WTC11 (cell line): ENCODE data around the gene SLX4. TPM values are rescaled to one million over a fixed set of nuclear protein-coding genes. Genes with fewer than 3 reads are reported as not detected.

Experiments
- ATAC-seq: fragments of 200-7000 bp; cut with Tn5 transposase; 2 replicates; pipeline ENCODE4 v1.10.0; 2021; ENCODE audit warnings: mild to moderate bottlenecking, moderate library complexity
- CTCF ChIA-PET: fragments of 300-600 bp; sonication (Branson Sonifier 250); formaldehyde crosslinking; loops from one replicate; lab custom pipeline; 2021; ENCODE audit warnings: antibody characterized with exemption; lab: Charles Lee
- POLR2A ChIA-PET: fragments of 350-600 bp; sonication (Branson Sonifier 250); formaldehyde crosslinking; loops from one replicate; lab custom pipeline; 2021; ENCODE audit warnings: antibody characterized with exemption; lab: Charles Lee
- DNase-seq: peaks from one replicate; pipeline ENCODE4 v3.0.0; 2021; ENCODE audit warnings: low spot score
- H3K27ac Mint-ChIP-seq: 2 replicates; pipeline ENCODE4 v1.8.0; 2021; ENCODE audit warnings: mixed read lengths
- H3K27me3 Mint-ChIP-seq: 2 replicates; pipeline ENCODE4 v1.8.0; 2021; ENCODE audit warnings: low read depth, mild to moderate bottlenecking, moderate library complexity, mixed read lengths
- H3K36me3 Mint-ChIP-seq: 2 replicates; pipeline ENCODE4 v1.8.0; 2021; ENCODE audit warnings: mixed read lengths
- H3K4me1 Mint-ChIP-seq: 2 replicates; pipeline ENCODE4 v1.8.0; 2022; ENCODE audit warnings: mixed read lengths
- H3K4me3 Mint-ChIP-seq: 2 replicates; pipeline ENCODE4 v1.8.0; 2021; ENCODE audit warnings: mild to moderate bottlenecking, moderate library complexity, mixed read lengths
- H3K9me3 Mint-ChIP-seq: 2 replicates; pipeline ENCODE4 v1.8.0; 2021; ENCODE audit warnings: mixed read lengths
- CREB1 ChIP-seq: sonication (generic); formaldehyde crosslinking; IDR thresholded peaks from 2 replicates; pipeline ENCODE4 v1.8.0; 2023; ENCODE audit warnings: mild to moderate bottlenecking, missing genetic modification reagents
- ELF4 ChIP-seq: sonication (generic); formaldehyde crosslinking; IDR thresholded peaks from 2 replicates; pipeline ENCODE4 v1.8.1; 2022; ENCODE audit warnings: low read depth, mild to moderate bottlenecking, moderate library complexity, missing genetic modification reagents
- GABPB1 ChIP-seq: sonication (generic); formaldehyde crosslinking; IDR thresholded peaks from 2 replicates; pipeline ENCODE4 v1.8.1; 2023; ENCODE audit warnings: mild to moderate bottlenecking, missing genetic modification reagents
- GRHL2 ChIP-seq: fragments of 250-450 bp; sonication (Bioruptor Pico); IDR thresholded peaks from 2 replicates; pipeline ENCODE4 v1.8.0; 2022; ENCODE audit warnings: mild to moderate bottlenecking, moderate library complexity; ENCODE audit not compliant: insufficient replicate concordance, severe bottlenecking
- IRF2 ChIP-seq: sonication (generic); formaldehyde crosslinking; IDR thresholded peaks from 2 replicates; pipeline ENCODE4 v1.8.0; 2022; ENCODE audit warnings: low read depth, missing genetic modification reagents, borderline replicate concordance
- NR2C2 ChIP-seq: sonication (generic); formaldehyde crosslinking; IDR thresholded peaks from 2 replicates; pipeline ENCODE4 v1.8.0; 2022; ENCODE audit warnings: mild to moderate bottlenecking, missing genetic modification reagents
- SMAD3 ChIP-seq: sonication (generic); formaldehyde crosslinking; IDR thresholded peaks from 2 replicates; pipeline ENCODE4 v1.8.0; 2022; ENCODE audit warnings: missing genetic modification reagents, mild to moderate bottlenecking, borderline replicate concordance
- TCF7 ChIP-seq: sonication (generic); formaldehyde crosslinking; IDR thresholded peaks from 2 replicates; pipeline ENCODE4 v1.8.0; 2022; ENCODE audit warnings: mild to moderate bottlenecking, low read depth, missing genetic modification reagents, moderate library complexity
- ZNF138 ChIP-seq: sonication (generic); formaldehyde crosslinking; conservative IDR thresholded peaks from 2 replicates; pipeline ENCODE4 v1.8.1; 2022; ENCODE audit warnings: mild to moderate bottlenecking, moderate library complexity, missing genetic modification reagents
- ZNF219 ChIP-seq: sonication (generic); formaldehyde crosslinking; IDR thresholded peaks from 2 replicates; pipeline ENCODE4 v1.8.0; 2023; ENCODE audit warnings: missing genetic modification reagents, mild to moderate bottlenecking, borderline replicate concordance
- ZNF671 ChIP-seq: fragments of 250-450 bp; sonication (Bioruptor Pico); IDR thresholded peaks from 2 replicates; pipeline ENCODE4 v1.8.0; 2021; ENCODE audit warnings: mild to moderate bottlenecking
- total RNA-seq: library from RNA; stranded (reverse); gene quantifications from 3 replicates; pipeline ENCODE4 v1.2.3, GENCODE V29; 2021
- TF ChIP-seq, protein P1 (sequence below): fragments of 250-450 bp; sonication (Bioruptor Pico); IDR thresholded peaks from 2 replicates; pipeline ENCODE4 v1.9.0; 2021; ENCODE audit warnings: moderate library complexity, mild to moderate bottlenecking, inconsistent platforms, borderline replicate concordance
- TF ChIP-seq, protein P2 (sequence below): sonication (generic); formaldehyde crosslinking; IDR thresholded peaks from 2 replicates; pipeline ENCODE4 v1.8.1; 2023; ENCODE audit warnings: mild to moderate bottlenecking, missing genetic modification reagents
- TF ChIP-seq, protein P3 (sequence below): sonication (generic); formaldehyde crosslinking; IDR thresholded peaks from 2 replicates; pipeline ENCODE4 v1.8.0; 2023; ENCODE audit warnings: mild to moderate bottlenecking, missing genetic modification reagents
- TF ChIP-seq, protein P4 (sequence below): fragments of 250-450 bp; sonication (Bioruptor Pico); IDR thresholded peaks from 2 replicates; pipeline ENCODE4 v1.8.0; 2021; ENCODE audit warnings: mild to moderate bottlenecking
- TF ChIP-seq, protein P5 (sequence below): sonication (generic); formaldehyde crosslinking; IDR thresholded peaks from 2 replicates; pipeline ENCODE4 v1.8.1; 2023; ENCODE audit warnings: mild to moderate bottlenecking, missing genetic modification reagents
- TF ChIP-seq, protein P6 (sequence below): sonication (generic); formaldehyde crosslinking; IDR thresholded peaks from 2 replicates; pipeline ENCODE4 v1.8.1; 2022; ENCODE audit warnings: mild to moderate bottlenecking, missing genetic modification reagents, moderate library complexity, borderline replicate concordance
- TF ChIP-seq, protein P7 (sequence below): sonication (generic); formaldehyde crosslinking; IDR thresholded peaks from 2 replicates; pipeline ENCODE4 v1.8.1; 2023; ENCODE audit warnings: mild to moderate bottlenecking, missing genetic modification reagents, moderate library complexity
- TF ChIP-seq, protein P8 (sequence below): sonication (generic); formaldehyde crosslinking; IDR thresholded peaks from 2 replicates; pipeline ENCODE4 v1.8.1; 2022; ENCODE audit warnings: mild to moderate bottlenecking, moderate library complexity, missing genetic modification reagents
- TF ChIP-seq, protein P9 (sequence below): fragments of 250-450 bp; sonication (Bioruptor Pico); IDR thresholded peaks from 2 replicates; pipeline ENCODE4 v1.9.0; 2021; ENCODE audit warnings: mild to moderate bottlenecking

The SLX4 gene
- total RNA-seq, 1 experiment from 2014 or later = 16.7 TPM

DNA sequence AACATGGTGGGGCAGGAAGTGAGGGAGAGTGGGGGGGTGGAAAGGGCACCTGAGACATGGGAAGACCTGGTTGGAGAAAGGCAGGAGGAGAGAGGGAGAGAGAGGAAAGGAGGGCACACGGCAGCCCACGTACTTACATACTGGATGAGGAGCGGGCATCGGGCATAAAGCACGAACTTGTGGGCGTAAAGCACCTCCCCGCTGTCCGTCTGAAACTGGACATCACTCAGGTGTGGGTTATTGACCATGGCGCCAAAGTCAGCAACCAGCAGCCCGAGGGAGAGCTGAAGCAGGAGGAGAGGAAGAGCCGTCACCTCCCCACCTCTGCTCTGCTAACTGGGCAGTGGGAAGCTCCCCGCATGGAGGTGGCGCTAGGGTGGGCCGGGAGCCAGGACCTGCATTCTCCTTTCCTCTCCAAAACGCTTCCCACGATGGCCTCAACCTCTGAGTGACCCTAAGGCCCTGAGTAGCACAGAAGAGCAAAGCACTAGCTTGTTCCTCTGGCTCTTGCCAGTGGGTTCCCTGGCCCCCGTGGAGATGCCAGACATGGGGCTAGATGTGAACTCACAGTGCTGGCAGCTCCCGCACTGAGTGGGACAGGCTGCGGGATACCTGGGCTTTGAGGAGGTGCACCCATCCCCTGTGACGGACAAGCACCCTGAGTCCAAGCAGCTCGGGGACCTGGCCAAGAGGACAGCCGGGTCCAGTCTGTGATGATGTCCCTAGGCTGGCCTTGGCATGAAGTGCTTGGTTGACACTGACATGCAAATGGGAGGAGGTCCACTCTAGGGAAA is 16.9 kb downstream of the SLX4 start:
- no peak for TF ChIP-seq NR2C2 (CRISPR knock-in tag)
- TF ChIP-seq, protein P1, sequence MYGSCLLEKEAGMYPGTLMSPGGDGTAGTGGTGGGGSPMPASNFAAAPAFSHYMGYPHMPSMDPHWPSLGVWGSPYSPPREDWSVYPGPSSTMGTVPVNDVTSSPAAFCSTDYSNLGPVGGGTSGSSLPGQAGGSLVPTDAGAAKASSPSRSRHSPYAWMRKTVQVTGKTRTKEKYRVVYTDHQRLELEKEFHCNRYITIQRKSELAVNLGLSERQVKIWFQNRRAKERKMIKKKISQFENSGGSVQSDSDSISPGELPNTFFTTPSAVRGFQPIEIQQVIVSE (CRISPR knock-in tag) = no peak
- TF ChIP-seq IRF2 (CRISPR knock-in tag) = no peak
- TF ChIP-seq TCF7 (CRISPR knock-in tag) = no peak
- TF ChIP-seq GRHL2 = no peak
- TF ChIP-seq, protein P2, sequence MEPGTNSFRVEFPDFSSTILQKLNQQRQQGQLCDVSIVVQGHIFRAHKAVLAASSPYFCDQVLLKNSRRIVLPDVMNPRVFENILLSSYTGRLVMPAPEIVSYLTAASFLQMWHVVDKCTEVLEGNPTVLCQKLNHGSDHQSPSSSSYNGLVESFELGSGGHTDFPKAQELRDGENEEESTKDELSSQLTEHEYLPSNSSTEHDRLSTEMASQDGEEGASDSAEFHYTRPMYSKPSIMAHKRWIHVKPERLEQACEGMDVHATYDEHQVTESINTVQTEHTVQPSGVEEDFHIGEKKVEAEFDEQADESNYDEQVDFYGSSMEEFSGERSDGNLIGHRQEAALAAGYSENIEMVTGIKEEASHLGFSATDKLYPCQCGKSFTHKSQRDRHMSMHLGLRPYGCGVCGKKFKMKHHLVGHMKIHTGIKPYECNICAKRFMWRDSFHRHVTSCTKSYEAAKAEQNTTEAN (CRISPR knock-in tag) = no peak
- H3K9me3 Mint-ChIP-seq = peaks cover 7% of the 10 kb centered on the region
- DNase-seq (no peak), ATAC-seq (no peak)
- ChIA-PET POLR2A (no interaction called here), CTCF (interaction anchor here (0.6 kb wide), 1 partner anchor 338 kb away, joined by 3 read pairs; no protein-coding TSS in a partner anchor)
- peaks cover 44% of the 10 kb centered on the region for H3K36me3 Mint-ChIP-seq
- no peaks in the 10 kb centered on the region for H3K4me1 Mint-ChIP-seq
- H3K27ac Mint-ChIP-seq = peak overlapping the region; percentile 36; the same call in 1 of the 2 replicates
- no peak overlapping the region for H3K4me3 Mint-ChIP-seq
- H3K27me3 Mint-ChIP-seq = no peaks in the 10 kb centered on the region

DNA sequence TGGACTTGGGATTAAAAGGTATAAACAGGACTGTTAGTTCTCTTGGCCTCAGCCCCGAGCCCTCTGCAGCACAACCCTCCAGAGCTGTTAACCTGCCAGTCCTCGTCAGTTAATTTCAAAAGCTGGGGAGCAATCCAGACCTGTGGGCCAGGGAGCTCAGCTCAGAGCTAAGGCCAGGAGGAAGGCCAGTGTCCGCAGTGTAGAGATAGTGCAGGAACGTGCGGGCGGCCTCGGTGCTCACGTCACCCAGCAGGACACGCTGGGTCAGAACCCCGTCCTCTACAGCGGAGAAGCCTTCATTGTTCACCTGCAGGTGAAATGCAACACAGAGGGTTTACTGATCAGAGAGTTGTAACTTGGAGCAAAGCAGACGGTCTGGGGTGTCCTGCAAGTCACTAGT is 18.8 kb downstream of the SLX4 start:
- Mint-ChIP-seq H3K36me3 (peaks cover 31% of the 10 kb centered on the region), H3K4me1 (no peaks in the 10 kb centered on the region), H3K27ac (0 out of 2 replicates have a peak overlapping the region, but pooled peaks have one; percentile 57), H3K4me3 (no peak overlapping the region), H3K27me3 (no peaks in the 10 kb centered on the region; the same call in 1 of the 2 replicates), H3K9me3 (no peaks in the 10 kb centered on the region)
- no peak for ATAC-seq
- ChIA-PET POLR2A (no interaction called here), CTCF (no interaction called here)
- DNase-seq = no peak
- TF ChIP-seq, protein P3, sequence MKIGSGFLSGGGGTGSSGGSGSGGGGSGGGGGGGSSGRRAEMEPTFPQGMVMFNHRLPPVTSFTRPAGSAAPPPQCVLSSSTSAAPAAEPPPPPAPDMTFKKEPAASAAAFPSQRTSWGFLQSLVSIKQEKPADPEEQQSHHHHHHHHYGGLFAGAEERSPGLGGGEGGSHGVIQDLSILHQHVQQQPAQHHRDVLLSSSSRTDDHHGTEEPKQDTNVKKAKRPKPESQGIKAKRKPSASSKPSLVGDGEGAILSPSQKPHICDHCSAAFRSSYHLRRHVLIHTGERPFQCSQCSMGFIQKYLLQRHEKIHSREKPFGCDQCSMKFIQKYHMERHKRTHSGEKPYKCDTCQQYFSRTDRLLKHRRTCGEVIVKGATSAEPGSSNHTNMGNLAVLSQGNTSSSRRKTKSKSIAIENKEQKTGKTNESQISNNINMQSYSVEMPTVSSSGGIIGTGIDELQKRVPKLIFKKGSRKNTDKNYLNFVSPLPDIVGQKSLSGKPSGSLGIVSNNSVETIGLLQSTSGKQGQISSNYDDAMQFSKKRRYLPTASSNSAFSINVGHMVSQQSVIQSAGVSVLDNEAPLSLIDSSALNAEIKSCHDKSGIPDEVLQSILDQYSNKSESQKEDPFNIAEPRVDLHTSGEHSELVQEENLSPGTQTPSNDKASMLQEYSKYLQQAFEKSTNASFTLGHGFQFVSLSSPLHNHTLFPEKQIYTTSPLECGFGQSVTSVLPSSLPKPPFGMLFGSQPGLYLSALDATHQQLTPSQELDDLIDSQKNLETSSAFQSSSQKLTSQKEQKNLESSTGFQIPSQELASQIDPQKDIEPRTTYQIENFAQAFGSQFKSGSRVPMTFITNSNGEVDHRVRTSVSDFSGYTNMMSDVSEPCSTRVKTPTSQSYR (CRISPR knock-in tag) = no peak
- TF ChIP-seq ELF4 (CRISPR knock-in tag) (no peak), SMAD3 (CRISPR knock-in tag) (no peak), IRF2 (CRISPR knock-in tag) (no peak), ZNF219 (no peak), CREB1 (CRISPR knock-in tag) (no peak), ZNF671 (CRISPR knock-in tag) (no peak), GABPB1 (CRISPR knock-in tag) (no peak), ZNF138 (CRISPR knock-in tag) (no peak)
- TF ChIP-seq, protein P4, sequence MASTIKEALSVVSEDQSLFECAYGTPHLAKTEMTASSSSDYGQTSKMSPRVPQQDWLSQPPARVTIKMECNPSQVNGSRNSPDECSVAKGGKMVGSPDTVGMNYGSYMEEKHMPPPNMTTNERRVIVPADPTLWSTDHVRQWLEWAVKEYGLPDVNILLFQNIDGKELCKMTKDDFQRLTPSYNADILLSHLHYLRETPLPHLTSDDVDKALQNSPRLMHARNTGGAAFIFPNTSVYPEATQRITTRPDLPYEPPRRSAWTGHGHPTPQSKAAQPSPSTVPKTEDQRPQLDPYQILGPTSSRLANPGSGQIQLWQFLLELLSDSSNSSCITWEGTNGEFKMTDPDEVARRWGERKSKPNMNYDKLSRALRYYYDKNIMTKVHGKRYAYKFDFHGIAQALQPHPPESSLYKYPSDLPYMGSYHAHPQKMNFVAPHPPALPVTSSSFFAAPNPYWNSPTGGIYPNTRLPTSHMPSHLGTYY (CRISPR knock-in tag) = no peak
- TF ChIP-seq, protein P5, sequence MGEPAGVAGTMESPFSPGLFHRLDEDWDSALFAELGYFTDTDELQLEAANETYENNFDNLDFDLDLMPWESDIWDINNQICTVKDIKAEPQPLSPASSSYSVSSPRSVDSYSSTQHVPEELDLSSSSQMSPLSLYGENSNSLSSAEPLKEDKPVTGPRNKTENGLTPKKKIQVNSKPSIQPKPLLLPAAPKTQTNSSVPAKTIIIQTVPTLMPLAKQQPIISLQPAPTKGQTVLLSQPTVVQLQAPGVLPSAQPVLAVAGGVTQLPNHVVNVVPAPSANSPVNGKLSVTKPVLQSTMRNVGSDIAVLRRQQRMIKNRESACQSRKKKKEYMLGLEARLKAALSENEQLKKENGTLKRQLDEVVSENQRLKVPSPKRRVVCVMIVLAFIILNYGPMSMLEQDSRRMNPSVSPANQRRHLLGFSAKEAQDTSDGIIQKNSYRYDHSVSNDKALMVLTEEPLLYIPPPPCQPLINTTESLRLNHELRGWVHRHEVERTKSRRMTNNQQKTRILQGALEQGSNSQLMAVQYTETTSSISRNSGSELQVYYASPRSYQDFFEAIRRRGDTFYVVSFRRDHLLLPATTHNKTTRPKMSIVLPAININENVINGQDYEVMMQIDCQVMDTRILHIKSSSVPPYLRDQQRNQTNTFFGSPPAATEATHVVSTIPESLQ (CRISPR knock-in tag) = no peak
- TF ChIP-seq, protein P6, sequence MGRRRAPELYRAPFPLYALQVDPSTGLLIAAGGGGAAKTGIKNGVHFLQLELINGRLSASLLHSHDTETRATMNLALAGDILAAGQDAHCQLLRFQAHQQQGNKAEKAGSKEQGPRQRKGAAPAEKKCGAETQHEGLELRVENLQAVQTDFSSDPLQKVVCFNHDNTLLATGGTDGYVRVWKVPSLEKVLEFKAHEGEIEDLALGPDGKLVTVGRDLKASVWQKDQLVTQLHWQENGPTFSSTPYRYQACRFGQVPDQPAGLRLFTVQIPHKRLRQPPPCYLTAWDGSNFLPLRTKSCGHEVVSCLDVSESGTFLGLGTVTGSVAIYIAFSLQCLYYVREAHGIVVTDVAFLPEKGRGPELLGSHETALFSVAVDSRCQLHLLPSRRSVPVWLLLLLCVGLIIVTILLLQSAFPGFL (CRISPR knock-in tag) = no peak
- TF ChIP-seq, protein P7, sequence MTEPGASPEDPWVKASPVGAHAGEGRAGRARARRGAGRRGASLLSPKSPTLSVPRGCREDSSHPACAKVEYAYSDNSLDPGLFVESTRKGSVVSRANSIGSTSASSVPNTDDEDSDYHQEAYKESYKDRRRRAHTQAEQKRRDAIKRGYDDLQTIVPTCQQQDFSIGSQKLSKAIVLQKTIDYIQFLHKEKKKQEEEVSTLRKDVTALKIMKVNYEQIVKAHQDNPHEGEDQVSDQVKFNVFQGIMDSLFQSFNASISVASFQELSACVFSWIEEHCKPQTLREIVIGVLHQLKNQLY (CRISPR knock-in tag) = no peak
- TF ChIP-seq, protein P8, sequence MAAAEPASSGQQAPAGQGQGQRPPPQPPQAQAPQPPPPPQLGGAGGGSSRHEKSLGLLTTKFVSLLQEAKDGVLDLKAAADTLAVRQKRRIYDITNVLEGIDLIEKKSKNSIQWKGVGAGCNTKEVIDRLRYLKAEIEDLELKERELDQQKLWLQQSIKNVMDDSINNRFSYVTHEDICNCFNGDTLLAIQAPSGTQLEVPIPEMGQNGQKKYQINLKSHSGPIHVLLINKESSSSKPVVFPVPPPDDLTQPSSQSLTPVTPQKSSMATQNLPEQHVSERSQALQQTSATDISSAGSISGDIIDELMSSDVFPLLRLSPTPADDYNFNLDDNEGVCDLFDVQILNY (CRISPR knock-in tag) = no peak
- TF ChIP-seq, protein P9, sequence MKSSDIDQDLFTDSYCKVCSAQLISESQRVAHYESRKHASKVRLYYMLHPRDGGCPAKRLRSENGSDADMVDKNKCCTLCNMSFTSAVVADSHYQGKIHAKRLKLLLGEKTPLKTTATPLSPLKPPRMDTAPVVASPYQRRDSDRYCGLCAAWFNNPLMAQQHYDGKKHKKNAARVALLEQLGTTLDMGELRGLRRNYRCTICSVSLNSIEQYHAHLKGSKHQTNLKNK = no peak
